HG02938 (cell line): Measurements from ENCODE around the gene SLC19A1.
"Not testable (repeated sequence)": the region's sequence is repeated elsewhere in the genome, so short reads cannot be mapped to it uniquely, and the experiment has no call there.

ENCODE experiments used
- ATAC-seq: cut with Tn5 transposase; IDR thresholded peaks from one replicate; pipeline ENCODE4 v1.9.1; 2021; ENCODE audit warnings: mild to moderate bottlenecking, moderate library complexity; ENCODE audit not compliant: unreplicated experiment

SLC19A1 gene

GRCh38 chr21:45535341-45536081 lies 6.7 kb downstream of the SLC19A1 start:
- ATAC-seq = no peak

GRCh38 chr21:45534636-45535331 lies 7.5 kb downstream of the SLC19A1 start:
- no peak for ATAC-seq

- ATAC-seq = no peak
Measured at GRCh38 chr21:45533846-45534635, 8.2 kb downstream of the SLC19A1 start.

- no peak for ATAC-seq
Measured at GRCh38 chr21:45533361-45533845, 8.8 kb downstream of the SLC19A1 start.

- no peak for ATAC-seq
Measured at GRCh38 chr21:45532826-45533360, 9.3 kb downstream of the SLC19A1 start.

- ATAC-seq = no peak
Measured at GRCh38 chr21:45531393-45532215, 10.6 kb downstream of the SLC19A1 start.

- not testable (repeated sequence) for ATAC-seq
Measured at GRCh38 chr21:45531114-45531392, 11.2 kb downstream of the SLC19A1 start.

- no peak for ATAC-seq
Measured at GRCh38 chr21:45530423-45531113, 11.7 kb downstream of the SLC19A1 start.

- no peak for ATAC-seq
Measured at GRCh38 chr21:45529785-45530422, 12.3 kb downstream of the SLC19A1 start.

GRCh38 chr21:45528981-45529784 lies 13.1 kb downstream of the SLC19A1 start:
- no peak for ATAC-seq

- no peak for ATAC-seq
Measured at GRCh38 chr21:45528028-45528705, 14.1 kb downstream of the SLC19A1 start.

GRCh38 chr21:45527151-45527999 lies 14.9 kb downstream of the SLC19A1 start:
- ATAC-seq = not testable (repeated sequence)

- no peak for ATAC-seq
Measured at GRCh38 chr21:45525910-45526306, 16.3 kb downstream of the SLC19A1 start.

- no peak for ATAC-seq
Measured at GRCh38 chr21:45525153-45525909, 16.9 kb downstream of the SLC19A1 start.

GRCh38 chr21:45524756-45525152 lies 17.5 kb downstream of the SLC19A1 start:
- ATAC-seq = no peak

GRCh38 chr21:45523411-45524101 lies 18.7 kb downstream of the SLC19A1 start:
- no peak for ATAC-seq
